Measurements from ENCODE around the gene AIMP1.

The AIMP1 gene

GRCh38 chr4:106353786-106354185 is 37.4 kb downstream of the AIMP1 start:
- no peaks in the 10 kb centered on the region for H3K27me3 Mint-ChIP-seq
- no peak overlapping the region for H3K27ac Mint-ChIP-seq
- no peaks in the 10 kb centered on the region for H3K9me3 Mint-ChIP-seq (ENCODE audit: low read depth)
- no peaks in the 10 kb centered on the region for H3K4me1 Mint-ChIP-seq (ENCODE audit: low read depth)
- H3K36me3 Mint-ChIP-seq, result peaks cover 9% of the 10 kb centered on the region
- no peak overlapping the region for H3K4me3 Mint-ChIP-seq

- H3K9me3 Mint-ChIP-seq (ENCODE audit: low read depth), result no peaks in the 10 kb centered on the region
- H3K27ac Mint-ChIP-seq, result no peak overlapping the region
- H3K4me1 Mint-ChIP-seq (ENCODE audit: low read depth), result no peaks in the 10 kb centered on the region
- H3K27me3 Mint-ChIP-seq, result no peaks in the 10 kb centered on the region
- H3K36me3 Mint-ChIP-seq, result peaks cover 7% of the 10 kb centered on the region
- H3K4me3 Mint-ChIP-seq, result no peak overlapping the region
These were observed 38.8 kb downstream of the AIMP1 start for GRCh38 chr4:106355193-106355592.

- H3K4me3 Mint-ChIP-seq, result no peak overlapping the region
These were observed 42.5 kb downstream of the AIMP1 start for GRCh38 chr4:106358899-106359298.

GRCh38 chr4:106362086-106362825 is 45.9 kb downstream of the AIMP1 start:
- no peaks in the 10 kb centered on the region for H3K9me3 Mint-ChIP-seq (ENCODE audit: low read depth)
- H3K27ac Mint-ChIP-seq, result no peak overlapping the region
- H3K4me3 Mint-ChIP-seq, result no peak overlapping the region
- H3K4me1 Mint-ChIP-seq (ENCODE audit: low read depth), result no peaks in the 10 kb centered on the region
- no peaks in the 10 kb centered on the region for H3K36me3 Mint-ChIP-seq
- no peaks in the 10 kb centered on the region for H3K27me3 Mint-ChIP-seq

More at GRCh38 chr4:106358899-106359298, 42.5 kb downstream of the AIMP1 start:
- H3K27ac Mint-ChIP-seq, result no peak overlapping the region
- no peaks in the 10 kb centered on the region for H3K36me3 Mint-ChIP-seq
- H3K4me1 Mint-ChIP-seq (ENCODE audit: low read depth), result no peaks in the 10 kb centered on the region
- H3K9me3 Mint-ChIP-seq (ENCODE audit: low read depth), result no peaks in the 10 kb centered on the region
- H3K27me3 Mint-ChIP-seq, result no peaks in the 10 kb centered on the region

GRCh38 chr4:106364282-106364681 is 47.9 kb downstream of the AIMP1 start:
- Mint-ChIP-seq H3K27ac (no peak overlapping the region), H3K4me1 (ENCODE audit: low read depth) (no peaks in the 10 kb centered on the region), H3K36me3 (no peaks in the 10 kb centered on the region), H3K4me3 (no peak overlapping the region), H3K27me3 (peaks cover 8% of the 10 kb centered on the region), H3K9me3 (ENCODE audit: low read depth) (no peaks in the 10 kb centered on the region)

- no peaks in the 10 kb centered on the region for H3K9me3 Mint-ChIP-seq (ENCODE audit: low read depth)
- peaks cover 14% of the 10 kb centered on the region for H3K27me3 Mint-ChIP-seq
- no peaks in the 10 kb centered on the region for H3K36me3 Mint-ChIP-seq
- H3K4me3 Mint-ChIP-seq, result no peak overlapping the region
- no peak overlapping the region for H3K27ac Mint-ChIP-seq
- no peaks in the 10 kb centered on the region for H3K4me1 Mint-ChIP-seq (ENCODE audit: low read depth)
These were observed 49.3 kb downstream of the AIMP1 start for GRCh38 chr4:106365613-106366012.

GRCh38 chr4:106366026-106366425 is 49.7 kb downstream of the AIMP1 start:
- no peaks in the 10 kb centered on the region for H3K36me3 Mint-ChIP-seq
- H3K4me3 Mint-ChIP-seq, result no peak overlapping the region
- no peak overlapping the region for H3K27ac Mint-ChIP-seq
- no peaks in the 10 kb centered on the region for H3K9me3 Mint-ChIP-seq (ENCODE audit: low read depth)
- H3K4me1 Mint-ChIP-seq (ENCODE audit: low read depth), result no peaks in the 10 kb centered on the region
- H3K27me3 Mint-ChIP-seq, result peaks cover 14% of the 10 kb centered on the region

- Mint-ChIP-seq H3K27me3 (peaks cover 14% of the 10 kb centered on the region), H3K4me1 (ENCODE audit: low read depth) (no peaks in the 10 kb centered on the region)
These were observed 50.7 kb downstream of the AIMP1 start for GRCh38 chr4:106367072-106367471.

GRCh38 chr4:106368678-106369077 is 52.3 kb downstream of the AIMP1 start, which contains the start of gene GIMD1:
TSS of gene GIMD1 (minus strand) at chr4:106368778. CDS start at chr4:106367435, 1,343 bp downstream.
- Mint-ChIP-seq H3K27me3 (peaks cover 17% of the 10 kb centered on the region), H3K36me3 (no peaks in the 10 kb centered on the region), H3K4me1 (ENCODE audit: low read depth) (no peaks in the 10 kb centered on the region), H3K9me3 (ENCODE audit: low read depth) (no peaks in the 10 kb centered on the region), H3K4me3 (no peak within 1 kb of the TSS), H3K27ac (no peak within 1 kb of the TSS)

More at GRCh38 chr4:106367072-106367471, 50.7 kb downstream of the AIMP1 start:
- H3K9me3 Mint-ChIP-seq (ENCODE audit: low read depth), result no peaks in the 10 kb centered on the region
- H3K4me3 Mint-ChIP-seq, result no peak overlapping the region
- no peak overlapping the region for H3K27ac Mint-ChIP-seq
- H3K36me3 Mint-ChIP-seq, result no peaks in the 10 kb centered on the region

GRCh38 chr4:106369456-106370060 is 53.2 kb downstream of the AIMP1 start:
- no peaks in the 10 kb centered on the region for H3K4me1 Mint-ChIP-seq (ENCODE audit: low read depth)
- no peak overlapping the region for H3K27ac Mint-ChIP-seq
- no peaks in the 10 kb centered on the region for H3K9me3 Mint-ChIP-seq (ENCODE audit: low read depth)
- peaks cover 22% of the 10 kb centered on the region for H3K27me3 Mint-ChIP-seq
- no peaks in the 10 kb centered on the region for H3K36me3 Mint-ChIP-seq
- no peak overlapping the region for H3K4me3 Mint-ChIP-seq

- Mint-ChIP-seq H3K4me1 (ENCODE audit: low read depth) (no peaks in the 10 kb centered on the region), H3K9me3 (ENCODE audit: low read depth) (no peaks in the 10 kb centered on the region), H3K27me3 (peaks cover 22% of the 10 kb centered on the region), H3K4me3 (no peak overlapping the region), H3K27ac (no peak overlapping the region), H3K36me3 (no peaks in the 10 kb centered on the region)
These were observed 53.9 kb downstream of the AIMP1 start for GRCh38 chr4:106370214-106370613.

- Mint-ChIP-seq H3K9me3 (ENCODE audit: low read depth) (no peaks in the 10 kb centered on the region), H3K4me3 (no peak overlapping the region), H3K36me3 (no peaks in the 10 kb centered on the region), H3K27me3 (peaks cover 22% of the 10 kb centered on the region), H3K27ac (no peak overlapping the region), H3K4me1 (ENCODE audit: low read depth) (no peaks in the 10 kb centered on the region)
These were observed 54.8 kb downstream of the AIMP1 start for GRCh38 chr4:106371161-106371560.

- H3K4me3 Mint-ChIP-seq, result no peak overlapping the region
- no peaks in the 10 kb centered on the region for H3K9me3 Mint-ChIP-seq (ENCODE audit: low read depth)
- H3K27me3 Mint-ChIP-seq, result peaks cover 19% of the 10 kb centered on the region
- no peaks in the 10 kb centered on the region for H3K4me1 Mint-ChIP-seq (ENCODE audit: low read depth)
- no peaks in the 10 kb centered on the region for H3K36me3 Mint-ChIP-seq
- H3K27ac Mint-ChIP-seq, result no peak overlapping the region
These were observed 56.7 kb downstream of the AIMP1 start for GRCh38 chr4:106373026-106373425.

- peaks cover 4% of the 10 kb centered on the region for H3K27me3 Mint-ChIP-seq
- no peaks in the 10 kb centered on the region for H3K4me1 Mint-ChIP-seq (ENCODE audit: low read depth)
- H3K4me3 Mint-ChIP-seq, result no peak overlapping the region
- H3K9me3 Mint-ChIP-seq (ENCODE audit: low read depth), result no peaks in the 10 kb centered on the region
- H3K36me3 Mint-ChIP-seq, result no peaks in the 10 kb centered on the region
- H3K27ac Mint-ChIP-seq, result no peak overlapping the region
These were observed 63.8 kb downstream of the AIMP1 start for GRCh38 chr4:106380179-106380578.

- H3K36me3 Mint-ChIP-seq, result no peaks in the 10 kb centered on the region
- H3K27ac Mint-ChIP-seq, result no peak overlapping the region
- H3K4me1 Mint-ChIP-seq (ENCODE audit: low read depth), result no peaks in the 10 kb centered on the region
- H3K27me3 Mint-ChIP-seq, result peaks cover 6% of the 10 kb centered on the region
- H3K9me3 Mint-ChIP-seq (ENCODE audit: low read depth), result no peaks in the 10 kb centered on the region
- no peak overlapping the region for H3K4me3 Mint-ChIP-seq
These were observed 68.5 kb downstream of the AIMP1 start for GRCh38 chr4:106384878-106385277.
